ENCODE measurements around the gene SYT14. TPM values are rescaled to one million over a fixed set of nuclear protein-coding genes. Genes with fewer than 3 reads are reported as not detected.

The SYT14 gene
- polyA plus RNA-seq, 1 donor from 2014 or later = 21.9 TPM

- no peaks in the 10 kb centered on the region for H3K36me3 ChIP-seq (ENCODE audit: insufficient read depth, low read length)
- H3K79me2 ChIP-seq (replicated peaks; ENCODE audit: insufficient read depth, low read length) = no peaks in the 10 kb centered on the region
- no peaks in the 10 kb centered on the region for H3K9me2 ChIP-seq (ENCODE audit: insufficient read depth, low read length)
- no peak overlapping the region for H3K4me2 ChIP-seq (ENCODE audit: low read length)
- H3K27ac ChIP-seq (ENCODE audit: low read length) = no peak overlapping the region
- no peak overlapping the region for H3K9ac ChIP-seq (ENCODE audit: low read length)
- TF ChIP-seq MXI1 (conservative IDR thresholded peaks at IDR 0.05; ENCODE audit: poor library complexity, severe bottlenecking) (no peak), EZH2 (IDR thresholded peaks at IDR 0.05; ENCODE audit: borderline replicate concordance, insufficient read depth, low read length, poor library complexity, severe bottlenecking) (no peak), EP300 (conservative IDR thresholded peaks at IDR 0.05; ENCODE audit: poor library complexity, severe bottlenecking) (no peak), REST (IDR thresholded peaks at IDR 0.05; ENCODE audit: borderline replicate concordance) (no peak), CTCF (IDR thresholded peaks at IDR 0.05; ENCODE audit: poor library complexity, severe bottlenecking) (no peak), POLR2AphosphoS5 (IDR thresholded peaks at IDR 0.05) (no peak), SMC3 (conservative IDR thresholded peaks at IDR 0.05; ENCODE audit: poor library complexity) (no peak), TAF1 (IDR thresholded peaks at IDR 0.05; ENCODE audit: low read depth) (no peak), RAD21 (conservative IDR thresholded peaks at IDR 0.05) (no peak)
- no peaks in the 10 kb centered on the region for H3K27me3 ChIP-seq (ENCODE audit: insufficient read depth, low read depth, low read length)
- no peaks in the 10 kb centered on the region for H3F3A ChIP-seq (ENCODE audit: insufficient read depth, low read length, poor library complexity, severe bottlenecking)
- no peaks in the 10 kb centered on the region for H4K20me1 ChIP-seq (ENCODE audit: insufficient read depth)
- no peak overlapping the region for H3K4me3 ChIP-seq (ENCODE audit: low read length)
- no peak overlapping the region for H2AFZ ChIP-seq (ENCODE audit: low read depth, low read length)
- no peaks in the 10 kb centered on the region for H3K9me3 ChIP-seq (ENCODE audit: low read length)
Observed at GRCh38 chr1:210125143-210125542, 187.1 kb downstream of the SYT14 start.

- H3K9ac ChIP-seq (ENCODE audit: low read length) = no peak overlapping the region
- no peaks in the 10 kb centered on the region for H3K9me2 ChIP-seq (ENCODE audit: insufficient read depth, low read length)
- H3K36me3 ChIP-seq (ENCODE audit: insufficient read depth, low read length) = no peaks in the 10 kb centered on the region
- H4K20me1 ChIP-seq (ENCODE audit: insufficient read depth) = no peaks in the 10 kb centered on the region
- TF ChIP-seq TAF1 (IDR thresholded peaks at IDR 0.05; ENCODE audit: low read depth) (no peak), REST (IDR thresholded peaks at IDR 0.05; ENCODE audit: borderline replicate concordance) (no peak), EZH2 (IDR thresholded peaks at IDR 0.05; ENCODE audit: borderline replicate concordance, insufficient read depth, low read length, poor library complexity, severe bottlenecking) (no peak), EP300 (conservative IDR thresholded peaks at IDR 0.05; ENCODE audit: poor library complexity, severe bottlenecking) (no peak), POLR2AphosphoS5 (IDR thresholded peaks at IDR 0.05) (no peak), SMC3 (conservative IDR thresholded peaks at IDR 0.05; ENCODE audit: poor library complexity) (no peak), MXI1 (conservative IDR thresholded peaks at IDR 0.05; ENCODE audit: poor library complexity, severe bottlenecking) (no peak), CTCF (IDR thresholded peaks at IDR 0.05; ENCODE audit: poor library complexity, severe bottlenecking) (no peak), RAD21 (conservative IDR thresholded peaks at IDR 0.05) (no peak)
- no peak overlapping the region for H2AFZ ChIP-seq (ENCODE audit: low read depth, low read length)
- H3K9me3 ChIP-seq (ENCODE audit: low read length) = no peaks in the 10 kb centered on the region
- H3F3A ChIP-seq (ENCODE audit: insufficient read depth, low read length, poor library complexity, severe bottlenecking) = no peaks in the 10 kb centered on the region
- no peak overlapping the region for H3K4me2 ChIP-seq (ENCODE audit: low read length)
- H3K27me3 ChIP-seq (ENCODE audit: insufficient read depth, low read depth, low read length) = no peaks in the 10 kb centered on the region
- H3K27ac ChIP-seq (ENCODE audit: low read length) = no peak overlapping the region
- no peak overlapping the region for H3K4me3 ChIP-seq (ENCODE audit: low read length)
- H3K79me2 ChIP-seq (replicated peaks; ENCODE audit: insufficient read depth, low read length) = no peaks in the 10 kb centered on the region
Observed at GRCh38 chr1:210129092-210129491, 191.1 kb downstream of the SYT14 start.

Data from neural cell (in vitro differentiated cells).